DOHH2 (cell line): ENCODE results near the gene RHOU.
"Not testable (repeated sequence)": the region's sequence is repeated elsewhere in the genome, so short reads cannot be mapped to it uniquely, and the experiment has no call there.

Experiments used
- H3F3A ChIP-seq: fragments of 200-600 bp; sonication (generic), shearing (Covaris generic); 2 replicates; pipeline ENCODE4 v1.6.0; 2016; ENCODE audit warnings: antibody characterized with exemption, mild to moderate bottlenecking; ENCODE audit not compliant: control insufficient read depth, insufficient read depth
- H3K27ac ChIP-seq: fragments of 200-600 bp; sonication (generic); 2 replicates; pipeline ENCODE4 v1.5.1; 2014; ENCODE audit warnings: low read depth, mild to moderate bottlenecking, low read length, moderate library complexity
- H3K27me3 ChIP-seq: fragments of 200-600 bp; sonication (generic); 2 replicates; pipeline ENCODE4 v1.6.1; 2014; ENCODE audit warnings: mild to moderate bottlenecking, low read length, mixed read lengths; ENCODE audit not compliant: control insufficient read depth
- H3K36me3 ChIP-seq: fragments of 200-600 bp; sonication (generic); 2 replicates; pipeline ENCODE4 v1.6.1; 2014; ENCODE audit warnings: mild to moderate bottlenecking, low read length, moderate library complexity, mixed read lengths; ENCODE audit not compliant: control insufficient read depth
- H3K4me1 ChIP-seq: fragments of 200-600 bp; sonication (generic); 2 replicates; pipeline ENCODE4 v1.6.1; 2014; ENCODE audit warnings: mild to moderate bottlenecking, low read length, mixed read lengths; ENCODE audit not compliant: control insufficient read depth
- H3K4me2 ChIP-seq: fragments of 200-600 bp; sonication (generic); 2 replicates; pipeline ENCODE4 v1.6.0; 2014; ENCODE audit warnings: mild to moderate bottlenecking, low read length, moderate library complexity
- H3K4me3 ChIP-seq: fragments of 200-600 bp; sonication (generic); 2 replicates; pipeline ENCODE4 v1.5.1; 2014; ENCODE audit warnings: mild to moderate bottlenecking, low read length, mixed read lengths
- H3K79me2 ChIP-seq: fragments of 200-600 bp; sonication (generic); 2 replicates; pipeline ENCODE4 v1.6.1; 2014; ENCODE audit warnings: mild to moderate bottlenecking, low read length, mixed read lengths; ENCODE audit not compliant: control insufficient read depth
- H3K9me2 ChIP-seq: fragments of 200-600 bp; sonication (generic); replicated peaks from 2 replicates; pipeline ENCODE4 v1.6.1; 2014; ENCODE audit warnings: mild to moderate bottlenecking, low read length, mixed read lengths; ENCODE audit not compliant: control insufficient read depth
- H3K9me3 ChIP-seq: fragments of 200-600 bp; sonication (generic); 2 replicates; pipeline ENCODE4 v1.6.1; 2014; ENCODE audit warnings: antibody characterized with exemption, low read length, mixed read lengths; ENCODE audit not compliant: control insufficient read depth, insufficient read depth
- H4K20me1 ChIP-seq: fragments of 200-600 bp; sonication (generic); 2 replicates; pipeline ENCODE4 v1.6.0; 2014; ENCODE audit warnings: low read depth, mild to moderate bottlenecking, antibody characterized with exemption, low read length, moderate library complexity; ENCODE audit not compliant: control insufficient read depth, insufficient read depth
- CTCF ChIP-seq: fragments of 200-600 bp; sonication (generic); IDR thresholded peaks from one replicate; pipeline ENCODE4 v1.5.1; 2014; ENCODE audit warnings: antibody characterized with exemption, mild to moderate bottlenecking, low read depth, low read length; ENCODE audit not compliant: poor library complexity, severe bottlenecking
- EZH2phosphoT487 ChIP-seq: fragments of 200-600 bp; sonication (generic); IDR thresholded peaks from 2 replicates; pipeline ENCODE4 v1.6.1; 2017; ENCODE audit warnings: borderline replicate concordance, mild to moderate bottlenecking, antibody characterized with exemption, low read length, moderate library complexity, mixed read lengths

RHOU gene

GRCh38 chr1:228691211-228691610, 44.1 kb upstream of the RHOU start:
- H3F3A ChIP-seq = no peaks in the 10 kb centered on the region
- no peak overlapping the region for H3K4me2 ChIP-seq
- no peak overlapping the region for H3K4me3 ChIP-seq
- no peaks in the 10 kb centered on the region for H3K9me3 ChIP-seq
- no peaks in the 10 kb centered on the region for H3K79me2 ChIP-seq
- no peaks in the 10 kb centered on the region for H3K4me1 ChIP-seq
- TF ChIP-seq EZH2phosphoT487 (no peak), CTCF (no peak)
- H3K27ac ChIP-seq = no peak overlapping the region
- H3K27me3 ChIP-seq = peaks cover 6% of the 10 kb centered on the region; the same call in 1 of the 2 replicates
- no peaks in the 10 kb centered on the region for H3K36me3 ChIP-seq
- H3K9me2 ChIP-seq = no peaks in the 10 kb centered on the region
- no peaks in the 10 kb centered on the region for H4K20me1 ChIP-seq

- no peak for TF ChIP-seq EZH2phosphoT487
- peak; percentile 18 for TF ChIP-seq CTCF
- peaks cover 6% of the 10 kb centered on the region; the same call in 1 of the 2 replicates for H3K27me3 ChIP-seq
- no peaks in the 10 kb centered on the region for H3K79me2 ChIP-seq
- no peaks in the 10 kb centered on the region for H4K20me1 ChIP-seq
- H3K4me2 ChIP-seq = no peak overlapping the region
- no peak overlapping the region for H3K4me3 ChIP-seq
- H3F3A ChIP-seq = no peaks in the 10 kb centered on the region
- no peaks in the 10 kb centered on the region for H3K36me3 ChIP-seq
- no peaks in the 10 kb centered on the region for H3K9me3 ChIP-seq
- no peaks in the 10 kb centered on the region for H3K9me2 ChIP-seq
- H3K4me1 ChIP-seq = no peaks in the 10 kb centered on the region
- H3K27ac ChIP-seq = no peak overlapping the region
Measured at GRCh38 chr1:228691926-228692325, 43.4 kb upstream of the RHOU start.

GRCh38 chr1:228694447-228694846, 40.8 kb upstream of the RHOU start:
- H3K79me2 ChIP-seq, H3K36me3 ChIP-seq, H3K4me2 ChIP-seq, H4K20me1 ChIP-seq, H3K27ac ChIP-seq, H3K9me3 ChIP-seq, H3K27me3 ChIP-seq, H3F3A ChIP-seq, H3K9me2 ChIP-seq, H3K4me3 ChIP-seq, H3K4me1 ChIP-seq: not testable (repeated sequence)

- no peaks in the 10 kb centered on the region for H3K9me2 ChIP-seq
- H3K27ac ChIP-seq = no peak overlapping the region
- TF ChIP-seq CTCF (no peak), EZH2phosphoT487 (no peak)
- no peaks in the 10 kb centered on the region for H3K4me1 ChIP-seq
- H3K36me3 ChIP-seq = no peaks in the 10 kb centered on the region
- H3K9me3 ChIP-seq = no peaks in the 10 kb centered on the region
- H4K20me1 ChIP-seq = no peaks in the 10 kb centered on the region
- no peaks in the 10 kb centered on the region for H3F3A ChIP-seq
- no peak overlapping the region for H3K4me2 ChIP-seq
- no peak overlapping the region for H3K4me3 ChIP-seq
- H3K79me2 ChIP-seq = no peaks in the 10 kb centered on the region
- H3K27me3 ChIP-seq = peaks cover 9% of the 10 kb centered on the region
Measured at GRCh38 chr1:228695015-228695955, 40.0 kb upstream of the RHOU start.
